ENCODE results near the gene ZNF302.
A peak's percentile ranks its signal among the peaks of the same experiment; 100 is the strongest.

ZNF302 gene

GRCh38 chr19:34715357-34715756 is 37.9 kb downstream of the ZNF302 start:
- DNase-seq (ENCODE audit: low read depth, low spot score): no peak
- in situ Hi-C loops (cut with HindIII; ENCODE audit: low sequenced_read_pairs): no loop called here
- no peak for TF ChIP-seq CTCF (IDR thresholded peaks at IDR 0.05; ENCODE audit: low read depth, low read length)
- H3K4me3 ChIP-seq (ENCODE audit: low read depth, low read length): no peak overlapping the region

GRCh38 chr19:34722353-34722752 is 44.9 kb downstream of the ZNF302 start:
- no peak overlapping the region for H3K4me3 ChIP-seq (ENCODE audit: low read depth, low read length)
- in situ Hi-C loops (cut with HindIII; ENCODE audit: low sequenced_read_pairs): no loop called here
- TF ChIP-seq CTCF (IDR thresholded peaks at IDR 0.05; ENCODE audit: low read depth, low read length): no peak
- no peak for DNase-seq (ENCODE audit: low read depth, low spot score)

- TF ChIP-seq CTCF (IDR thresholded peaks at IDR 0.05; ENCODE audit: low read depth, low read length): no peak
Measured at GRCh38 chr19:34725400-34725799, 47.9 kb downstream of the ZNF302 start.

DNA sequence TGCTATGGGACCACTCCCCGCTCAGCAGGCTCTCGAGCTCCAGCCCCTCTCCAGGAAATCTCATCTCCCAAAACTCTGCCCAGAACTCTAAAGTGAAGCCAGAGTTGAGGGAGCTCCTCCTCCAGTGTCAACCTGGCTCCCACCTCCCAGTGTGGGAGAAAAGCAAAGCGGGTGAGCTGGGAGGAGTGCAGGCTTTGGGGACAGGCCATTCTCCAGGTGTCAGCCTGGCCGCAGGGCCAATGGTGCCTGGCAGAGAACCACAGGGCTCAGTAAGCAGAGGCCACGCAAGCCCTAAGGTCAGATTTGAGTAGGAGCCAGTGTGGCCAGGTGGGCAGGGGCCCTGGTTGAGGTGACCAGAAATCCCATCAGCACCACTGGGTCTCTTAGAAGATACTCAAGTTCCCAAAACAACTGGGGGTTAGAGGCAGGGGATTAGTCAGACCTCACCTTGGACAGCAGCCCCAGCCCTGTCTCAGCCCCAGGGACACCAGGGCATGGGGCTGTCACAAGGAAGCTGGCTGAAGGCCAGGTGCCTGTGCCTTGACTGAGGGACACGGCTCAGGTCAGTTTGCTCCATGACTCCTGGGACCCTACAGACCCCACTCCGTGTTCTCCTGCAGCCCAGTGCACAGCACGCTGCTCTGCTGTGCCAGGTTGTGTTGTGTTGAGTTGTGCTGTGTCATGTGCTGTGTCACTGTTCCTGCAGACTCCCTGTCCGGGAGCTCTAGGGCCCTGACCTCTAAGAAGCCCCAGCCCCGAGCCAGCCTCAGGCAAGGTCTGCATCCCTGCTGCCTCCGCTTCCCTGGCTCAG is 53.7 kb downstream of the ZNF302 start:
- no peak for TF ChIP-seq CTCF (IDR thresholded peaks at IDR 0.05; ENCODE audit: low read depth, low read length)
- DNase-seq (ENCODE audit: low read depth, low spot score): no peak
- in situ Hi-C loops (cut with HindIII; ENCODE audit: low sequenced_read_pairs): no loop called here
- H3K4me3 ChIP-seq (ENCODE audit: low read depth, low read length): no peak overlapping the region

More at GRCh38 chr19:34725400-34725799, 47.9 kb downstream of the ZNF302 start:
- DNase-seq (ENCODE audit: low read depth, low spot score): no peak
- H3K4me3 ChIP-seq (ENCODE audit: low read depth, low read length): no peak overlapping the region
- in situ Hi-C loops (cut with HindIII; ENCODE audit: low sequenced_read_pairs): no loop called here

DNA sequence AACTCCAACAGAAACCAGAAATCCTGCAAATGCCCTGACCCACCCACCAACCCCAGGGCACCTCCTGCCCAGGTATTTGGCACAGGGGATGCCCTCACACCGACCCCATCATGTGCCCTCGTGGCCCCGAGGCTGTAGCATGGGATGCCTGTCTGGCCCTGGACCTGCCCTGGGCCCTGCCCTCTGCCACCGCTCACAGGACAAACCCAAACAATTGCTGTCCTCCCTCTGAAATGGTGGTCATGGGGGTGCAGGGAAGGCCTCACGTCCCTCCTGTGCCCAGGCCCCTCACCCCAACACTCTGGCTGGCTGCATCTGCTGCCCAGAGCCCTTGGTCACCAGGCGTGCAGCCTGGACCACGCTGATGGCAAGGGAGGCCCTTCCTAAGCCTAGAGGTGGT is 54.5 kb downstream of the ZNF302 start:
- TF ChIP-seq CTCF (IDR thresholded peaks at IDR 0.05; ENCODE audit: low read depth, low read length): no peak
- in situ Hi-C loops (cut with HindIII; ENCODE audit: low sequenced_read_pairs): no loop called here

GRCh38 chr19:34732612-34733211 is 55.2 kb downstream of the ZNF302 start:
- in situ Hi-C loops (cut with HindIII; ENCODE audit: low sequenced_read_pairs): no loop called here
- DNase-seq (ENCODE audit: low read depth, low spot score): no peak
- peak overlapping the region; percentile 60 for H3K4me3 ChIP-seq (ENCODE audit: low read depth, low read length)
- TF ChIP-seq CTCF (IDR thresholded peaks at IDR 0.05; ENCODE audit: low read depth, low read length): no peak

More for the DNA sequence above, 54.5 kb downstream of the ZNF302 start:
- no peak for DNase-seq (ENCODE audit: low read depth, low spot score)
- H3K4me3 ChIP-seq (ENCODE audit: low read depth, low read length): no peak overlapping the region
